WI38 (cell line): ENCODE data around the gene ARRDC1.

Source experiments
- H3K4me3 ChIP-seq: 2 replicates; pipeline ENCODE4 v1.5.1; 2011; ENCODE audit warnings: low read depth, mild to moderate bottlenecking, control low read depth, low read length
- TF ChIP-seq, protein P1 (sequence below): IDR thresholded peaks from 2 replicates; pipeline ENCODE4 v1.5.1; 2012; ENCODE audit warnings: low read depth, mild to moderate bottlenecking, control low read depth, low read length

Gene ARRDC1

GRCh38 chr9:137657606-137658005 is 52.1 kb downstream of the ARRDC1 start:
- no peak overlapping the region for H3K4me3 ChIP-seq
- TF ChIP-seq, protein P1, sequence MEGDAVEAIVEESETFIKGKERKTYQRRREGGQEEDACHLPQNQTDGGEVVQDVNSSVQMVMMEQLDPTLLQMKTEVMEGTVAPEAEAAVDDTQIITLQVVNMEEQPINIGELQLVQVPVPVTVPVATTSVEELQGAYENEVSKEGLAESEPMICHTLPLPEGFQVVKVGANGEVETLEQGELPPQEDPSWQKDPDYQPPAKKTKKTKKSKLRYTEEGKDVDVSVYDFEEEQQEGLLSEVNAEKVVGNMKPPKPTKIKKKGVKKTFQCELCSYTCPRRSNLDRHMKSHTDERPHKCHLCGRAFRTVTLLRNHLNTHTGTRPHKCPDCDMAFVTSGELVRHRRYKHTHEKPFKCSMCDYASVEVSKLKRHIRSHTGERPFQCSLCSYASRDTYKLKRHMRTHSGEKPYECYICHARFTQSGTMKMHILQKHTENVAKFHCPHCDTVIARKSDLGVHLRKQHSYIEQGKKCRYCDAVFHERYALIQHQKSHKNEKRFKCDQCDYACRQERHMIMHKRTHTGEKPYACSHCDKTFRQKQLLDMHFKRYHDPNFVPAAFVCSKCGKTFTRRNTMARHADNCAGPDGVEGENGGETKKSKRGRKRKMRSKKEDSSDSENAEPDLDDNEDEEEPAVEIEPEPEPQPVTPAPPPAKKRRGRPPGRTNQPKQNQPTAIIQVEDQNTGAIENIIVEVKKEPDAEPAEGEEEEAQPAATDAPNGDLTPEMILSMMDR, result no peak

GRCh38 chr9:137658781-137659180 is 53.3 kb downstream of the ARRDC1 start:
- TF ChIP-seq, protein P1, result no peak
- no peak overlapping the region for H3K4me3 ChIP-seq

DNA sequence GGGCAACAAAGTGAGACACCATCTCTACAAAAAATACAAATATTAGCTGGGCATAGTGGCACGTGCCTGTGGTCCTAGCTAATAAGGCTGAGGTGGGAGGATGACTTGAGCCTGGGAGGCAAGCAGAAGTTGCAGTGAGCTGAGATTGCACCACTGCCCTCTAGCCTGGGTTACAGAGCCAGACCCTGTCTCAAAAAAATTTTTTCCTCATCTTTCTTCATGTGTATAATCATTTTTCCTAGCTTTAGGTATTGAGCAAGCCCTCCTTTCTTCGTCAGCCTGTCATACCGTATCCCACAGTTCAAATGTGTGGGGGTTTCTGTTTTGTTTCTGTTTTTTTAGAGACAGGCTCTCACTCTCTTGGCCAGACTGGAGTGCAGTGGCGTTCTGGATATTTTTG is 54.7 kb downstream of the ARRDC1 start:
- no peak overlapping the region for H3K4me3 ChIP-seq
- TF ChIP-seq, protein P1, result no peak

DNA sequence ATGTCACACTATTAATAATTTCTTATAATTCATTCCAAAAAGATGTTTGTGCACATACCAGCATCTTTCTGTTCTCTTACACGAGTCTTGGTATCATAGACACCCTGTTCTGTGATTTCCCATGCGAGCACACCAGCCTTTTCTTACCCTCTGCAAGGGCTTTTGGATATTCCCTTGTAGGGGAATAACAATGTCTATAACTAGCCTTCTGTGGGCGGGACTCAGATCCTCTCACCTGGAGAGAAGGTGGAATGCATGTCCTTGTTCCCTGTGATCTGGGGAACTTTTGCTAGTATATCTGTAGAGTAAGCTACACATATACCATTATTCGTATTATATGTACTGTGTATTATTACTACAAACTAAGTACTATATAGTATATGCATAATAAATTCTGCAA is 58.1 kb downstream of the ARRDC1 start:
- TF ChIP-seq, protein P1, result no peak
- no peak overlapping the region for H3K4me3 ChIP-seq

GRCh38 chr9:137664676-137665075 is 59.2 kb downstream of the ARRDC1 start:
- TF ChIP-seq, protein P1, result no peak
- H3K4me3 ChIP-seq, result no peak overlapping the region
